Mesothelial cell of epicardium (in vitro differentiated cells): ENCODE results near the gene ERAL1. TPM values are rescaled to one million over a fixed set of nuclear protein-coding genes. Genes with fewer than 3 reads are reported as not detected.

Experiments used
- DNase-seq, 2 experiments: peaks; one replicate each; pipeline ENCODE4 v3.0.0; 2021; ENCODE audit warnings: low spot score in 2 of 2; ENCODE audit not compliant: unreplicated experiment in 2 of 2
- H3K27ac Mint-ChIP-seq: 2 replicates; pipeline ENCODE4 v1.8.0; 2021; ENCODE audit warnings: mixed read lengths
- H3K27me3 Mint-ChIP-seq: 2 replicates; pipeline ENCODE4 v1.8.0; 2021; ENCODE audit warnings: low read depth, mixed read lengths
- H3K36me3 Mint-ChIP-seq: 2 replicates; pipeline ENCODE4 v1.8.0; 2021; ENCODE audit warnings: mixed read lengths
- H3K4me1 Mint-ChIP-seq: 2 replicates; pipeline ENCODE4 v1.8.0; 2021; ENCODE audit warnings: mixed read lengths
- H3K4me3 Mint-ChIP-seq: 2 replicates; pipeline ENCODE4 v1.8.0; 2021; ENCODE audit warnings: mild to moderate bottlenecking, moderate library complexity, mixed read lengths
- H3K9me3 Mint-ChIP-seq: 2 replicates; pipeline ENCODE4 v1.8.0; 2021; ENCODE audit warnings: mixed read lengths
- CTCF ChIP-seq: fragments of 200-600 bp; sonication (generic); IDR thresholded peaks from one replicate; pipeline ENCODE4 v1.5.0; 2021; ENCODE audit warnings: antibody characterized with exemption; ENCODE audit not compliant: unreplicated experiment
- total RNA-seq: library from RNA; stranded (reverse); gene quantifications from 3 replicates; pipeline ENCODE4 v1.2.1, GENCODE V29; 2021

The ERAL1 gene
- total RNA-seq, 1 donor from 2014 or later, result 37.4 TPM

- no peak overlapping the region for H3K4me3 Mint-ChIP-seq
- no peak for TF ChIP-seq CTCF
- peaks cover 4% of the 10 kb centered on the region for H3K4me1 Mint-ChIP-seq
Observed at GRCh38 chr17:28878158-28878910, 23.5 kb downstream of the ERAL1 start.

GRCh38 chr17:28878981-28879380 lies 24.2 kb downstream of the ERAL1 start:
- TF ChIP-seq CTCF, result no peak
- no peak overlapping the region for H3K27ac Mint-ChIP-seq

More at GRCh38 chr17:28878158-28878910, 23.5 kb downstream of the ERAL1 start:
- Mint-ChIP-seq H3K9me3 (no peaks in the 10 kb centered on the region), H3K27ac (no peak overlapping the region), H3K36me3 (peaks cover 26% of the 10 kb centered on the region), H3K27me3 (no peaks in the 10 kb centered on the region)
- DNase-seq, result no peak

GRCh38 chr17:28879886-28880571 lies 25.2 kb downstream of the ERAL1 start:
- H3K4me1 Mint-ChIP-seq, result no peaks in the 10 kb centered on the region

More at GRCh38 chr17:28878981-28879380, 24.2 kb downstream of the ERAL1 start:
- Mint-ChIP-seq H3K9me3 (no peaks in the 10 kb centered on the region), H3K4me3 (no peak overlapping the region), H3K36me3 (peaks cover 26% of the 10 kb centered on the region), H3K27me3 (no peaks in the 10 kb centered on the region), H3K4me1 (peaks cover 4% of the 10 kb centered on the region)
- no peak for DNase-seq

DNA sequence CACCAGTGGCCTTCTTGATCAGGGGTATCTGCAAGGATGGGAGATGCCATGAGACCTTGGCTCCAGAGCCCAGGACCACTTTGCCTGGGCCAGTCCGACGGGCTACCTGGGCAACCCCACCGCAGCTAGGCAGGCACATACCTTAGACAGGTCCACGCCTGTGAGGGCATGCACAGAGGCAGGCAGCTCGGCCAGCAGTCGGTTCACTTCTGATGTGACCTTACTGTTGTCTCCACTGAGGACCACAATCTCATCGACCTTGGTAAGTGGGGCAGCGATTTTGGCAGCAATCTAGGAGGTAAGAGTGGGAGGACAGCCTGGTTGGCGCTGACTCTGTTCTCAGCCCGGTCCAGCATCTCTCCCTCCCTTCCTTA lies 25.7 kb downstream of the ERAL1 start:
- H3K4me3 Mint-ChIP-seq, result no peak overlapping the region
- peaks cover 30% of the 10 kb centered on the region for H3K36me3 Mint-ChIP-seq
- no peaks in the 10 kb centered on the region for H3K27me3 Mint-ChIP-seq
- no peak overlapping the region for H3K27ac Mint-ChIP-seq
- no peaks in the 10 kb centered on the region for H3K4me1 Mint-ChIP-seq
- DNase-seq, result no peak
- no peak for TF ChIP-seq CTCF
- no peaks in the 10 kb centered on the region for H3K9me3 Mint-ChIP-seq

More at GRCh38 chr17:28879886-28880571, 25.2 kb downstream of the ERAL1 start:
- TF ChIP-seq CTCF, result no peak
- DNase-seq, result no peak
- no peak overlapping the region for H3K27ac Mint-ChIP-seq
- peaks cover 27% of the 10 kb centered on the region for H3K36me3 Mint-ChIP-seq
- H3K27me3 Mint-ChIP-seq, result no peaks in the 10 kb centered on the region
- H3K9me3 Mint-ChIP-seq, result no peaks in the 10 kb centered on the region
- H3K4me3 Mint-ChIP-seq, result no peak overlapping the region

DNA sequence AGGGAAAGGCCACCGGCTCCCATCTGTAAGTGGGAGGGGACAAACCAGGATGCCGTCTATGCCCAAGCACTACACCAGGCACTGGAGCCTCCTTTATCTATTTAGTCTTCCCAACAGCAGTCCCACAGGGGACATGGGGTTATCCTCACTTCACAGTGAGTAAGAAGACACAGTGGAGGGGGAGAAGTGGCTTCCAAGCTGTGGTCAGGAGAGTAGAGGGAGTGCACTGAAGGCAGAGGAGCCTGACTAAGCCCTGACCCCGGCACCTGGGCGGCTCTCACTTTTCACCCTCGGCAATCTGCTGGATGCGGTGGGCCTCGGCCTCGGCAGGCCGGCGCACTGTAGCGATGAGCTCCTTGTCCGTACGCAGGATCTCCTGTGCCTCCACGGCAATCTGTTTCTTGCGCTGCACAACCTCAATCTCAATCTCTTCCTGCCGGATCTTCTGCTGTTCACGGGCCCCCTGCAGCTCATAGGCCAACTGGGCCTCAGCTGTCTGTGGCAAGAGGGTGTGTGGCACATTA lies 26.8 kb downstream of the ERAL1 start:
- no peak overlapping the region for H3K4me3 Mint-ChIP-seq
- H3K27ac Mint-ChIP-seq, result no peak overlapping the region
- H3K27me3 Mint-ChIP-seq, result no peaks in the 10 kb centered on the region
- H3K9me3 Mint-ChIP-seq, result no peaks in the 10 kb centered on the region
- no peak for DNase-seq
- no peak for TF ChIP-seq CTCF
- H3K4me1 Mint-ChIP-seq, result no peaks in the 10 kb centered on the region
- peaks cover 30% of the 10 kb centered on the region for H3K36me3 Mint-ChIP-seq
